Fibroblast of the aortic adventitia (primary cell): Measurements from ENCODE around the gene ARTN. TPM values are rescaled to one million over a fixed set of nuclear protein-coding genes. Genes with fewer than 3 reads are reported as not detected.

Source experiments
- DNase-seq: peaks from one replicate; pipeline ENCODE4 v3.0.0-alpha.2; 2010; ENCODE audit warnings: low read depth
- H3K4me3 ChIP-seq: 2 replicates; pipeline ENCODE4 v1.5.1; 2011; ENCODE audit warnings: low read depth, mild to moderate bottlenecking, control low read depth, low read length, moderate library complexity
- CTCF ChIP-seq: IDR thresholded peaks from 2 replicates; pipeline ENCODE4 v1.5.1; 2011; ENCODE audit warnings: mild to moderate bottlenecking, low read length, control low read depth, inconsistent platforms; ENCODE audit not compliant: insufficient read depth
- total RNA-seq: library from RNA; depleted of rRNA; stranded (reverse); fragments of >200 nt; gene quantifications from 2 replicates; pipeline ENCODE4 v1.2.3, GENCODE V29; 2012; ENCODE audit warnings: low replicate concordance

Gene ARTN
- total RNA-seq, 1 donor: not detected

GRCh38 chr1:43910343-43910742, 23.3 kb upstream of the ARTN start:
- no peak for TF ChIP-seq CTCF
- no peak for DNase-seq
- H3K4me3 ChIP-seq: no peak overlapping the region

- no peak for TF ChIP-seq CTCF
Observed at GRCh38 chr1:43912607-43913006, 21.0 kb upstream of the ARTN start.

GRCh38 chr1:43913051-43913501, 20.5 kb upstream of the ARTN start:
- TF ChIP-seq CTCF: no peak
- H3K4me3 ChIP-seq: no peak overlapping the region
- no peak for DNase-seq

More at GRCh38 chr1:43912607-43913006, 21.0 kb upstream of the ARTN start:
- peak; percentile 87 for DNase-seq
- no peak overlapping the region for H3K4me3 ChIP-seq

DNA sequence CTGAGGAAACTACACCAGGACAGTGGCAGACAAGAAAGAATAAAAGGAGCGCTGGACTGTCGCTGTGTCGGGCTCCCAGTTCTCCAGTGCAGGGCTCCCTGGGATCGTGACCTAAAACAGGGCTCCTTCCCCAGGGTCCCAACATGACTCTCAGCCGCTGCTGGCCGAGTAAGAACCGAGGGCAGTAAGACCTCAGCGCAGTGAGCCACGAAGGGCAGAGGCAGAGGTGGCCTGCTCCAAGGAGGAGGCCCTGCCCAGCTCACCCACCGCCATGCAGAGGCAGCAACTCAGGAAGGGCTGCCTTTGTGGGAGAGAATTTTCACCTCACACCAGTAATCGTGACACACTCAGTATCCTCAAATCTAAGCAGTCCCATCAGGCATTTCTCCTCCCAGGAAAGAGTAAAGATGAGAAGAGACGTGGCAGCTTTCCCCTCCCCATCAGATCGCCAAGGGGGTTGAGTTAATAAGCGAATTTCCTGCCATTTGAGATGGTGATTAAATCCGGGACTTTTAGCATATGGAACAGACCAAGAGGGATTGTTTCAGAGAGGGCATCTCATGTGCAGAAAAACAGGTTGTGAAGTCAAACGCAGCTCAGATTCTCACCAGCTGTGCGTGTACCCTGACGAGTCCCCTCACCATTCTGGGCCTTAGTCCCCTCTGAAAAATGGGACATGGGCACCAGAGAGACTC, 19.8 kb upstream of the ARTN start:
- no peak overlapping the region for H3K4me3 ChIP-seq
- no peak for DNase-seq
- no peak for TF ChIP-seq CTCF

DNA sequence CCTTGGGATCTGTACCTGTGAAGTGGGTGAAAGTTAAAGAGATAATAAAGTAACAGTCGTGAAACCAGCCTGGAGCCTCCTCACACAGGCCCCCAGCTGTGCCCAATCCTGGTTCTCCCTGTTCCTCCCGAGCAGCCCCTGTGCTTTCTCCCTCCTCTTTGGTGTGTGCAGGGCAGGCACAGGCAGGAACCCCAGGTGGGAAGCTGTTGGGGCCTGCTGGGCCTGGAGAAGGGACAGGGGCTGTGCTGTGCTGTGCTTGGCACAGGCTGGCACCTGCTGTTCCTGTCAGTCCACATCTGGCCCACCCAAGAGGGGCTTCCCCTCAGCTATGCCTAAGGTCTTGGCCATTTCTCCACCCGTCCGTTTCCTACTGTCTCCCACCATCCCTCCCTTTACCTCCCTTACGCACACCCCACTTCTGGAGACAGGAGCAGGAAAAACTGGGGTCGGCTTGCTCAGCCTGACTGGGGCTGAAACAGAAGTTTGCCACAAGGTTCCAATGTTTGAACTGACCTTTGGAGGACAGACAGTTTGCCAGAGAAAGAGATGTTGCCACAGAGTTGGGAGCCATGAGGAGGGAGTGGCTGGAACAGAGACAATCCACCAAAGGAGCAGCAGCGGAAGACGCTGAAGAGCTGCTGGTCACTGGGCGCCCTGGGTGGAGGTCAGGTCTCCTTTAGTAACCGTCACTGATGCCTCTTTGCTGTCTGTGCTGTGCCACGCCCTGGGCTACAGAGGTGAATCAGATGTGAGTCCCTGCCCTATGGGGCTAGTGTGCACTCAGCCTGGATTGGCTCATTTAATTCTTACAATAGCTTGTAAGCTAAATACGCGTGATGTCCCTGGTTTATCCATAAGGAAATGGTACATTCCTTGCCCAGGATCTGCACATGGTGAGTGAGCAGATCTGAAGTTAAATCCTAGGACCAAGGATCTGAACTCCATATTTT, 18.8 kb upstream of the ARTN start:
- no peak for TF ChIP-seq CTCF
- H3K4me3 ChIP-seq: no peak overlapping the region
- no peak for DNase-seq

- no peak for DNase-seq
- H3K4me3 ChIP-seq: no peak overlapping the region
- no peak for TF ChIP-seq CTCF
Observed at GRCh38 chr1:43919906-43920305, 13.7 kb upstream of the ARTN start.
